ENCODE measurements around the gene ATP5MC2.
A peak's percentile ranks its signal among the peaks of the same experiment; 100 is the strongest.
"Not testable (repeated sequence)": the region's sequence is repeated elsewhere in the genome, so short reads cannot be mapped to it uniquely, and the experiment has no call there.

Gene ATP5MC2

DNA sequence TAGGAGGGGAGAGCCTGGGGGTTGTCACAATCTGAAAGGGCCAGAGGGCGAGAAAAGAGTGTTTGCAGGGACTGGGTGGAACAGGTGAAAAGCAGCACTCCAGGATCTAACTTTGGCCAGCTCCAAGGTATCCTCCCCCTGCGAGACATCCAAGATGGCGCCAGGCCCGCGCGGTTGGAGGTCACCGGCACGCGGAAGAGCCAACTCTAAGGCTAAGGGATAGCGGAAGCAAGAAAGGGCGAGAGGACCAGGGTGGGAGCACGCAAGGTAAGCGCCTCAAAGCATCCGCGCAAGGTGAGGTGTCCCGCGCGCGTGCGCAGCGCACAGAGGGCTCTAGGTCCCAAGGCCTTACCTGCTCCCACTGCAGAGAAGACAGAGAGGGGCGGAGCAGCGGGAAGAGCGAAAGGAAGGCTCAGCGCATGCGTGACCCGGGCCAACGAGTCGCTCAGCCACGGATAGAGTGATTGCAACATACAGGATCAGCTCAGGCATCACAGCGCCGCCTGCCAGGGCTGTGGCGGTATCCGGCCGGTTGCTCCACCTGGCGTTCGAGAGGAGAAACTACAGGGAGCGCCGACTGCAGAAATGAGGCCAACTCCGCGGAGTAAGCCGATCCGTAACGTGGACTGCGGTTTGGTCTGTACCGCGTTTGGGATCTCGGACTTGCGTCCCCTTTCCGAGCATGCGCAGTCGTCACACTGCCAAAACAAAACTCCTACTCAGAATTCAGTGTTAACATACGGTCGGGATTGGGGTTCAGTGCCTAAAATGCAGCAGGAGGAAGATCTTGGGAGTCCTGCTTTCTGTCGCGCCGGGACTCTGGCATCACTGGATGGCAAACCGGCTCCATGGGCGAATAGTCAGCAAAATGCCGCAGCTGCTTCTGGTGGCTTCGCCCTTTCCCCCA lies at the start of gene ATP5MC2:
ATP5MC2 (minus strand) TSS at position 383 of the 907 bp plus-strand sequence. CDS start 3,469 bp downstream, outside the sequence.
- peak; percentile 99 for DNase-seq

DNA sequence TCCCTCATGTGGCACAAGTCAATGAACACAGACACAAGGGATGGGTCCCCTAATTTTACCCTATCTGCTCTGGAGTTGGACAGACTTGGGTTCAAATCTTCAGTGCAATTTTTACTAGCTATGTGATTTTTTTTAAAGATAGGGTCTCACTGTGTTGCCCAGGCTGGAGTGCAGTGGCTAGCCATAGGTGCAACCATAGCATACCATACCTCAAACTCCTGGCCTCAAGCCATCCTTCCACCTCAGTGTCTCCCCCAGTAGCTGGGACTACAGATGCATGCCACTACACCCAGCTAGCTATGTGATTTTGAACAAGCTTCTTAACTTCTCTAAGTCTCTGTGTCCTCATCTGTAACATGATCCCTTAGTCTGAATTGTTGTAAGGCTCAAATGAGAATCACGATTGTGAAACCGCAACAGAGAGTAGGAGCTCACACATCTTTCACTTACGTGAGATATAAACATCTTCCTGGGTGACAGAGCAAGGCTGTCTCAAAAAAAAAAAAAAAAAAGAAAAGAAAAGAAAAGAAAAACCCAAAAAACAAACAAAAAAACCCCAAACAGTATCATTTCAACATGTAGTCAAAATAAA lies 46.7 kb upstream of the ATP5MC2 start:
- no peak for DNase-seq

DNA sequence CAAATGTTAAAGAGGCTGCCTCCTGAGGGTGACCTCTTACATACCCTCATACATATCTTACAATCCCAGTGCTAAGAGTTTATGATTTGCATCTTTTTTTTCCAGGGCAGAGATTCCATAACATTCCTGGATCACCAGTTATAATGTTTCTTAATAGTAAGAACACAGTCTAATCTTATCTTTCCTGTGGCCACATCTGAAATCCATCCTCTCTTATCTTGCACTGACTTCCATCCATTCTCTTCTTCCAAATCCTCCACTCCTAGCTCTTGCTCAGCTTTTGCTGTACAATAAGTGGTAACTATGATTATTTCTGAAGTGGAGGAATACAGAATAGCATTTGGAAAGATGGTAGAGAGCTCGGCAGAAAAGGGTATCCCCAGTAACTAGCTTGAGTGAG lies 45.1 kb upstream of the ATP5MC2 start:
- DNase-seq = no peak

DNA sequence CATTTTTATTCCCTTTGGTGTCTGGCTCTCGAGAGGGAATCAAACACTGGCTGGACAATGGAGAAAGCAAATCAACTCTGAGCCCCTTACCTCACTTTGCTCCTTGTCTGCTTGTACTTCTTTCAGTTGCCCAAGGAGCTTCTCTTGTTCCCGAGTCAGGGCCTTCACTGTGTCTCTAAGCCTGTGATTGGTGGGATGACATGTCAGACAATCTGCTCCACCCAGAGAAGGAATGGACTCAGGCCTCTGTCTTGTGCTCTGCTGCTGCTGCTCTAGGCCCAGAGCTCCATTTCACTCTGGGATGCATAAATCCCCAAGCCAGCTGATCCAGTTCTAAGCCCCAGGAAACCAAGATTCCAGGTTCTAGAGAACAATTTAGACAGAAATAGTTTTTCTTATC lies 43.8 kb upstream of the ATP5MC2 start:
- no peak for DNase-seq

DNA sequence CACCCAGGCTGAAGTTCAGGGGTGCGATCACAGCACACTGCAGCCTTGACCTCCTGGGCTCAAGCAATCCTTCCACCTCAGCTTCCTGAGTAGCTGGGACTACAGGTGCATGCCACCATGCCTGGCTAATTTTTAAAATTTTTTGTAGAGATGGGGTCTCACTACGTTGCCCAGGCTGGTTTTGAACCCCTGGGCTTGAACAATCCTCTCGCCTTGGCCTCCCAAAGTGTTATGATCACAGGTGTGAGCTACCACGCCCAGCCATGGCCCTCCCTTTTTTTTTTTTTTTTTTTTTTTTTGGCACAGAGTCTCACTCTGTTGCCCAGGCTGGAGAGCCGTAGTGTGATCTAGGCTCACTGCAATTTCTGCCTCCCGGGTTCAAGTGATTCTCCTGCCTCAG lies 42.7 kb upstream of the ATP5MC2 start:
- DNase-seq = not testable (repeated sequence)

DNA sequence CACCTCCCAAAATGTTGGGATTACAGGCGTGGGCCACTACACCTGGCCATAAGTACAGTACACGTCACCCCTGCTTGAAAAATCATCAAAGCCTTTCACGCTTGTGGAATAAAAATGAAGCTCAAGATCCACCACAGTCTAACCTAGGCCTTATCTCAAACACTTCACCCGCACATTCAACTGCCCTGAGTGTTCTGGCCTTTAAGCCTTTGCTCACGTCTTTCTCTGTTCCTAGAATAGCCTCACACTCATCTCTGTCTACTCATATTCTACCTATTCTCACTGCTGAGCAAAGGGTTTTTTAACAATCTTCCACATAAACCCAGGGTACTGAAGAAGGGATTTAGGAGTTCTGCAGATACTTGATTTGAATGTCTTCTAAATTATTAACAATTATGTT lies 41.4 kb upstream of the ATP5MC2 start:
- DNase-seq = no peak

DNA sequence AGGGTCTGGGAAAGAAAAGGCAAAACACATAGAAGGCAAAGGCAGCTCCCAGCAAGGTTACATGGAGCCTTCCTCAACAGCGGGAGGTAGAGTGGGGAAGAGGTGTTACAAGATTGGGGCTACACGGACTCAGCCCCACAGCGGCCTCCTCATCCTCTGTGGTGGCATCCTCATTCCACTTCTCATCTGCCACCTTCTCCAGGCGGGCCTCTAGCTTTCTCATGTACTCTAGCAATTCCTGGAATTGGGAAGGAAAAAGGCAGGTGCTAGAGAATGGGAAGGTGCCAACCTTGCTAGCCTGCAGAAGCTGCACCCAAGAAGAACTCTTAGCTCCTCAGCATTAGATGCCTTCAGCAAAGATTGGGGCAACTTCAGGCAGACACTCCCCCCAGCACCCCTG lies 38.1 kb upstream of the ATP5MC2 start:
- no peak for DNase-seq

DNA sequence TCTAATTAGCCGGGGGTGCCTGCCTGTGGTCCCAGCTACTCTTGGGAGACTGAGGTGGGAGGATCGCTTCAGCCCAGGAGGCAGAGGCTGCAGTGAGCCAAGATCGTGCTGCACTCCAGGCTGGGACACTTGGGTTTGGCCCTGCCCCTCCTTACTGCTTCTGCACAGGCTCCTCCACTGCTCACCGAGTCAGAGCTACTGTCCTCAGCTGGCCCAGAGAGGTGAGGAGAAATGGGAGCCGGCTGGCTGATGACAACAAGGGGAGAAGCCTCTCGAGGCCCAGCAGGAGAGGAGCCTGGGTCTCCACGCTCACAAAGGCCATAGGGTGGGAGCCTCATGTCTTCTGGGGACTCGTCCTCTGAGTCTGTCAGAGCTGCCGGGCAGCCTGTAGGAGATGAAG lies 37.6 kb upstream of the ATP5MC2 start:
- DNase-seq = no peak

DNA sequence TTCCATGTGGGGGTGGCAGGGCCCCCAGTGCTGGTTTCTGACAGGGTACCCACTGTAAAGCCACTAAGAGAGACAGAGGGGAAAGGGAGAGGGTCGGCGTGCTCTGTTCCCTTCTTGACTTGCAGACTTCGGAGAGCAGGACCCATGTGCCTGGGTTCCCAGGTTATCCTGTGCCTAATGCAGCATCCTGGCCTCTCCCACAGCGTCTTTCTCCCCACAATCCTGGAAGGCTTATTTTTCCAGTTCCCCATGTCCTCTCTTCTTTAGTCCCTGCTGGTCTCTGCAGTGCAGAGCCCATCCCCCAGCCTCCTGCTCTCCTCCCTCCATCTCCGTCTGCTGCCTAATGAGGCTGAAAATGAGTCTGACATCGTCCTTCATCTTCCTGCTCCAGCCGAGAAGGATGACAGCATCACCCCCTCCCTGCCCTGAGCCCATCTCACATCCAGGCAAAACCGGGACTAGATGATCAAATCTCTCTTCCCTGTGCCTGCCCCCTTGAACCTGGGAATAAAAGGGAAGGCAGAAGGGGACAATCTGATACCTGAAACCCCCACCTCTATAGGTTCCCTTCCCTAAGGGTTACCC lies 36.3 kb upstream of the ATP5MC2 start:
- no peak for DNase-seq

DNA sequence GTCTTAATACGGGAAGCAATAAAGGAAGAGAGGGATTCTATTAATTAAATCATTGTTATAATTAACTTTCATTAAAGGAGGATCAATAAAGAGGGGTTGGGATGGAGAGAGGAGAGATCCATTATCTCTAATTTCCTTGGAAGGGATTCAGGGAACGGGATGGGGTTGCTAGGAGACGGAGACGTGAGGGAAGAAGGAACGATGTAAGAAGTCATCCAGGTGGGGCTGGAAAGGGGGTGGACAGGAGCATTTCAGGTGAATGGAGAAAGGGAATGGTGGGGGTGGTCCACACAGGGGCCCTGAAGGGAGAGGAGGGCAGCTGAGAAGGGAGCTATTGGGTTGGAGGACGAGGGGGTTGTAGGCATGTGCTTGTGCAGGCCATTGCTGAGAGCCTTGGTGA lies 34.2 kb upstream of the ATP5MC2 start:
- DNase-seq = no peak

DNA sequence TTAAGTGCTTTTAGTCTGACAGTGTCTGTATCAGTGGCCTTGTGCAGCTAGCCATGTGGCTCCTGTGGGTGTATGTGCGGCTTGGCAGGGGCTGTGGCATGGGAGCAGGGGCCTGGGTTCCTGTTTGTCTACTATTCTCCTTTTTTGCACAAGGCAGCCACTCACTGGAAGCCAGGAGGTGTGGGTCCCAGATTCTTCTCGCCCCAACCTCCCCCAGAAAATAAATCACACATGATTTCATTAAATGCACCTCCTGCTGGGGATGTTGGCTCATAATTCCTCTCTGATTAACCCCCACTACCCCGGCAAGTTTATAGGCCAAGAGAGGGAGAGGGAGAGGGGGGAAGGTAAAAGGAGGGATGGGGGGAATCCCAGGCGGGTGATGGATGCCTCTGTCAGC lies 33.8 kb upstream of the ATP5MC2 start:
- no peak for DNase-seq

DNA sequence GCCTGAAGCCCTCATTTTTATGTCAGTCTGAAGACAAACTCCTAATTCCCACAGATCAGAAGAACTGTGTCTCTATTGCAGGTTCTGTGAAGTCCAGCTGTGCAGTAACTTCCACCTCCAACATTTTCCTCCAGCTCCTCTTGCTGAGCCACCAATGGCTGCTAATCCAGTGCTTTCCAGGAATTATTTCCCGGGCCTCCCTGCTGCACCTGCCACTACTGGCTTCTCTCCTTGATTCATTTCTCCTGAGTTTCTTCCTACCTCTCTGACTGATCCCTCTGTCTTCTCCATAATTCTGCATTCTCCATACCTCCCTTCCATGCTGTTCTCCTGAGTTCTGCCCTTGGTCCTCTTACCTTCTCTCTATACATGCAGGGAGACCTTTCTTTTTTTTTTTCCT lies 30.2 kb upstream of the ATP5MC2 start:
- no peak for DNase-seq

DNA sequence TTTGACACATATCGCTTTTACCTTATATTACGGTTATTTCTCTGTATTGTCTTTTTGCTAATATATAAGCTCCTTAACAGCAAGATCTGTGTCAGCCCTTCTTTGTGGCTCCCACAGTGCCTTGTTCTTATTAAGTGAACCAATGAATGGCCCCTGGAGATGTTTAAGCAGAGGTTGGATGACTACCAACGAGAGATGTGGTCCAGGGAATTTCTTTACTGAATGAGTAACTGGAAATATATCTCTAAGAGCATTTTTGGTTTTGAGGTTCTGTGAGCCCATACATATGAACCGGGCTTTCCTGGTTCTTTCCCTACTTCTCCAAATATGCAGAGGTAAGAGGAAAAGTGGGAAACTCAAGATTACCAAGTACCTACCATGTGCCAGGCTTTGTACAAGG lies 27.9 kb upstream of the ATP5MC2 start:
- peak; percentile 85 for DNase-seq

DNA sequence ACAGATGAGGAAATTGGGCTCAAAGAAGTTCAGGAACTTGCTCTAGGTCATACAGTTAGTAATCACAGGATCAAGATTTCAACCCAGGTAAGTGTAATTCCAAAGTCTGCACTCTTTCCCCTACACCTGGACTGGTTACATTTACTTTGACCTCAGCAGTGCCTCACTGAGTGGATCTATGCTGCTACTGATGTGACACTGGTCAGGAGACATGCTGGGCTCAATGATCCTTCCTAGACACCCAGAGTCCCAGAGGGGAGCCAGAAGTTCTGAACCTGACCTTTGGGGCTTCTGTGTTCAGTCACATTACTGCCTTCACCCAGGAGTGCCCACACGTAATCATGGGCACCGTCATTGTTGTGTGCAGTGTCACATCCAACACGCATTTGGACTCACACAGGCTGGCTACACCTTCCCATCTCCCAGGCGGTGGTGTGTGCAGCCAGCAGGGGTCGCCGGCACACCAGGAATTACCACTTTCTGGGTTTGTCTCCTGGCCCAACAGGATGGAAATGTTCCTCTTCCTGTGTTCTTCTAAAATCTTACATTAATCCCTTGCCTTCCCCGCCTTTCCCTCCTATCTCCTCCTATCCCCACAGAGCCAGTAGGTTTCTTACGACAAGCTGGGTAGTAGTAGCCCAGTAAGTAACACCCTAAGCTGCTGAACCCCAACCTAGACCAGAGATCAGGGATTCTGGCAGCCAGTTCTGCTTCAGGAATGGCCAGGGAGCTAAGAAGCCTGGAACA lies 25.8 kb upstream of the ATP5MC2 start:
- DNase-seq = peak; percentile 68

DNA sequence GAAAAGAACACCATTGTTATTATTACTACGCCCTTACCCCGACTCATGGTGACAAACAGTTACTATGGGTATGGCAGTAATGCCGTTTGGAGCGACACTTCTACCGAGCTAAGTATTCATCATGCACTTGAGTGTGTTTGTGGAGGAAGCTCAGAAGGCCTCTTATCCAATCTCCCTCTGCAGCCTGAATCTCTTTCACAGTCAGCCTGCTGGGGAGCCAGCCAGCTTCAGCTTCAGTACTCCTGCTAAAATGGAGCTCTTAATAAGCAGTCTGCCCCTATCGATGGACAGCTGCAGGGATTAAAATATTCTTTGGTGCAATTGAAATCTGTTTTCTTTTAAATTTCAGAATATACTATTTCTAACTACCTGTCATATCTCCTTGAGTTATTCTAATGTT lies 24.7 kb upstream of the ATP5MC2 start:
- DNase-seq = no peak

DNA sequence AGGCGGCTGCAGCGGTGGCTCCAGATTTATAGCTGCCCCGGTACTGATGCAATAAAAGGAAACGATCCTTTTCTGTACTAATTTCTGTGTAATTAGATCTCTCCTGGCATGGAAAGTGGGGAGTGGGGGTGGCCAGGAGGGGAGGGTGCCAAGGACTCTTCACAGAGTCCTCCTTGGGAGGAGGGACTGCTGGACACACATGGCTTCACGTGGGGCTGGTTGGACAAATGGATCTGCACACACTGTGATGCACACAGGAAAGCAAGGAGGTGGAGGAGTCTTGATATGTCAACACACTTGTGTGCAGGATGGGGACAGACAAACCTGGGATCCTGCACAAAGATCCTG lies 23.8 kb upstream of the ATP5MC2 start:
- DNase-seq = no peak

DNA sequence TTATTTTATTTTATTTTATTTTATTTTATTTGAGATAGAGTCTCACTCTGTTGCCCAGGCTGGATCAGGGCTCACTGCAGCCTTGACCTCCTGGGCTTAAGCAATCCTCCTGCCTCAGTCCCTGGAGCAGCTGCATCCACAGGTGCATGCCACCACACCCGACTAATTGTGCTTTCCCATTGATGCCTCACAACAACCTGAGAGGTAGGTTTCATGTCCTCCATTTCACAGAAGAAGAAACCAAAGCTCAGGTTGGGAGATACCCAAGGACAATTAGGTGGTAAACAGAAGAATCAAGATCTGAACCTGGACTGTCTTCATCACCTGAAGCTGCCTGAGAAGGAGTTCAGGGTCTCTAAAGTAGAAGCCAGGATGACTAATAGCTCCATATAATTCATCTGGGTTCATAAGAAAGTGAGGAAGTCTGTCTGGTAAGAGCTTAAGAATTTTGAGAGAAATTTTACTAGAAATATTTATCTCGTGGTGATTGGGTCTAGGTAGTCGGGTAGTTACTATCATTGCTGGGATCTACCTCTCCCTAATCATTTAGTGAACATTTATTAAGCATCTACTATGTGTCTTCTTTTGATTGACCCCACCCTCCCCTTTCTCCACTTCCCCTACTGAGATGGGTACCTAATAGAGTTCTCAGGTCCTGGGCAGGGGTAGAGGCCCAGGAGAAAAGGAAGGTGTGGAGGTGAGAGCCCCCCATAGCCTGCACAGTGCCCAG lies 23.2 kb upstream of the ATP5MC2 start:
- no peak for DNase-seq

DNA sequence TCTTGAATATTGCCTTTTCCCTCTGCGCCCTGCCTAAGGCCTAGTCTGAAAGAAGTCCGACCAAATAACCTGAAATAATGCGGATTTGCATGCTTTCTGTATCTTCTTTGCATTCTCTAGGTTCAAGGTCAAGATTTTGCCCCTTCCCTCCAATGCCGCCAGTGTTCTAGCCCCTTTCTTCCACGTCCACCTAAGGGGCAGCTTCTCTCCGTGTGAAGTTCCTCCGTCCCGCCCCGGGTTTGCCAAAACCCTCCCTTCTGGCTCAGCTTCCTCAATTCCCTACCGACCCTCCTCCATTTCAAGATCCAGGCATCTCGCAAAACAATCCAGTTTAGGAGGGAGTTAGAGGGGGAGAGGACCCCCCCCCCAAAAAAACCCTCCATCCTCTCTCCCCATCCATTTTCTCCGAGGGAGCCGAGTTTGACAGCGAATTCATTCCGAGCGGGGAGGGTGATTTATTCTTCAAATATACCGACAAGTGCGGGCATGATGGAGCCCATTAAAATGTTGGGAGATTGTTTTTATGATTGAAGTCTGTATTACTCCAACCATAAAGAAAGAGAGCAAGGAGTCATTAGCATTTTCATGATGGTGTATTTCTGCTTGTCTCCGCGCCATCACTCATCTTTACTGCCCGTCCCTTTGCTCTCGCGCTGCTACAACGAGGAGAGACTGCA lies 20.9 kb upstream of the ATP5MC2 start:
- DNase-seq = no peak

DNA sequence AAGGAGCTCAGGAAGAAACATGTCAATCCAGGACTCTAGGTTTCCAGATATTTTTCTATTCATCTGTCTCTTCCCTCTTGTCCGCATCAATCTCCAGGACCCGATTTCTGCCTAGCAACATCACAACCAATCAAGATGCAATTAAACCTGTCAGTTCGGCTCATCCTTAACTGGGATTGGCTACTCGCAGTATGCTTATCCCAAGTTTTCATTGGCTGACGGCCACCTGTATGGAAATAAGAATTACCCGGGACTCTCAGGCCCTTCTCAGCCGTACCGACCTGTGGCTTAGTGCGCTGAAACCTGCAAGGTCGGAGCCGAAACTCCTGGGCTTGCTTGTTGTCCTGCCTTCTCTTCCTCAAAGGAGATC lies 20.4 kb upstream of the ATP5MC2 start:
- DNase-seq = peak; percentile 72

DNA sequence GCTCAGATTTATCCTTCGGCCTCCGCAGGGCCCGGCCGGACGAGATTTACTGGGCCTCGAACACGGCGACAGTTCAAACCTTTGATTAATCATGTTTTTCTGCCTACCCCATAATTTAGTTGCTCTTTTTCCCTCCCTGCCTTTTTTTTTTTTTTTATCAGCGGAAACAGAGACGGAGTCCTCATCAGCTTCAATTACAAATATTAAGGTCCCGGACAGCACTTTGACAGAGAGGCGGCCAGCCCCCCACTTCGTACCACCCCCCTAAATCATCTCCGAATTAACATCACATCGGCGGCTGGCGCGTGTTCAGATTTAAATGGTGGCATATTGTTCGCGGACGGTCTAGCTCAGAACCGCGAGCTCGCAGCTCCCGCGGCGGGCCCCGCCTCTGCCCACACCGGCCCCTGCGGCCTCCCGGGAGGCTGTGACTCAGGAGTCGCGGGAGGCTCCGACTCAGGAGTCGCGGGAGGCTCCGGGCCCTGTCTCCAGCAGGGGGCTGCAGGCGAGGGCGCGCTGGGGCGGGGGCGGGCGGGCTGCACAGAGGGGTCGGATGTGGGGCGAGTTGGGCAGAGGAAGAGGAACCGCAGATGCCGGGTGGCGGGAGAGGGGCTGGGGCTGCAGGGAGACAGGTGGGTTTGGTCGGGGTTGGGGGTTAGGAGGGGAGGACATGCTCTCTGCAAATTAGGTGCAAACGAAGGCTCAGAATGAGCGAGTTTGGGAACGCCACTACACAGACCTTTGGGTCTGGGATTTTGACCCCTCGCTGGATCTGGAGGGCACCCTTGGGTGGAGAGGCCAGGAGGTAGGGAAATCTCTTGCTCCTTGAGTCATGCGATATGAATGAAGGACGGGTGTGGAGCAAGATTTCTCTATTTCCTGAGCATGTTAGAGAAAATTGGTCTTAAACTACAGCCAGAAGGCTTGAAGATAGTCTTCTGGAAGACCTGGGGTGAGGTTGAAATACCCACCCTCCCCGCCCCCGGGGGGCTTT lies 19.6 kb upstream of the ATP5MC2 start:
- DNase-seq = peak; percentile 57

DNA sequence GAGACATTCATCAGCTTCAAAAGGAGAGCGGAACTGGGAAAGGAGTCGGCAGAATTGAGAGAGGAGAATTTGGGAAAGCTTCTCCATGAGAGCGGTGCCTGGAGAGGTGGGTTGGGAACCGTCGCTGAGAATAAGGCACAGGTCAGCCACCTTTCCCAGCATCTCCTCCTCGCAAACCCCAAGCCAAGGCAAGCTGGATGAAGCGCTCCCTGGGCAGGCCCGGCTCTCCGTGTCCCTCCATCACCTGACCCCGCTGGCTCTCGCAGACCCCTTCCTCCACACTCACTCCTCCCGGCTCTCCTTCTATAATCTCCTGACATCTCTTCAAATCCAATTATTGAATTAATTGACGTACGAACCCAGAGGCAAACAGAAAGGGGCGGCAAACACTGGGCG lies 18.9 kb upstream of the ATP5MC2 start:
- DNase-seq = no peak
